GM12891 (cell line): Measurements from ENCODE around the gene ITPA.

ENCODE experiments used
- PAX5 ChIP-seq: IDR thresholded peaks from 2 replicates; pipeline ENCODE4 v1.6.1; 2011; ENCODE audit warnings: low read length, moderate library complexity, mild to moderate bottlenecking; ENCODE audit not compliant: insufficient read depth, severe bottlenecking
- POLR2A ChIP-seq: IDR thresholded peaks from 2 replicates; pipeline ENCODE4 v1.6.1; 2011; ENCODE audit warnings: low read depth, low read length, control low read depth
- POLR2AphosphoS5 ChIP-seq: IDR thresholded peaks from 2 replicates; pipeline ENCODE4 v1.6.1; 2011; ENCODE audit warnings: low read depth, low read length, control low read depth
- SPI1 ChIP-seq: IDR thresholded peaks from 2 replicates; pipeline ENCODE4 v1.6.1; 2011; ENCODE audit warnings: low read depth, low read length, control low read depth
- TAF1 ChIP-seq: IDR thresholded peaks from 2 replicates; pipeline ENCODE4 v1.6.1; 2011; ENCODE audit warnings: low read depth, low read length, control low read depth

- TF ChIP-seq POLR2A (no peak), TAF1 (no peak), POLR2AphosphoS5 (no peak), PAX5 (no peak), SPI1 (no peak)
These were observed 14.8 kb downstream of the ITPA start for GRCh38 chr20:3223994-3224680.
